Mesendoderm (in vitro differentiated cells): ENCODE data around the gene DNAJC22.

ENCODE experiments used
- DNase-seq: peaks from one replicate; pipeline ENCODE4 v3.0.0; 2013
- H2AK5ac ChIP-seq: 2 replicates; pipeline ENCODE4 v1.6.1; 2013; ENCODE audit warnings: low read length, inconsistent platforms
- H2BK120ac ChIP-seq: 2 replicates; pipeline ENCODE4 v1.6.1; 2013; ENCODE audit warnings: low read depth, mild to moderate bottlenecking, low read length, moderate library complexity, mixed read lengths
- H2BK15ac ChIP-seq: replicated peaks from 2 replicates; pipeline ENCODE4 v1.6.1; 2013; ENCODE audit warnings: low read depth, mild to moderate bottlenecking, moderate library complexity
- H2BK5ac ChIP-seq: 2 replicates; pipeline ENCODE4 v1.6.1; 2013; ENCODE audit warnings: low read length, inconsistent platforms
- H3K18ac ChIP-seq: 2 replicates; pipeline ENCODE4 v1.6.1; 2013; ENCODE audit warnings: mild to moderate bottlenecking, low read length, mixed read lengths
- H3K23ac ChIP-seq: one replicate; pipeline ENCODE4 v1.6.1; 2013; ENCODE audit warnings: low read length
- H3K27ac ChIP-seq: 2 replicates; pipeline ENCODE4 v1.5.1; 2013; ENCODE audit warnings: low read depth, mild to moderate bottlenecking, inconsistent platforms, low read length, moderate library complexity
- H3K27me3 ChIP-seq: 2 replicates; pipeline ENCODE4 v1.6.1; 2013; ENCODE audit warnings: low read length, control low read depth, mild to moderate bottlenecking, inconsistent platforms; ENCODE audit not compliant: insufficient read depth, poor library complexity
- H3K36me3 ChIP-seq: 2 replicates; pipeline ENCODE4 v1.6.1; 2013; ENCODE audit warnings: low read length, inconsistent platforms; ENCODE audit not compliant: control insufficient read depth, insufficient read depth
- H3K4ac ChIP-seq: one replicate; pipeline ENCODE4 v1.6.1; 2013; ENCODE audit warnings: low read depth, mild to moderate bottlenecking, low read length, moderate library complexity
- H3K4me1 ChIP-seq: 2 replicates; pipeline ENCODE4 v1.6.1; 2013; ENCODE audit warnings: low read depth, low read length, inconsistent platforms; ENCODE audit not compliant: control insufficient read depth
- H3K4me2 ChIP-seq: 2 replicates; pipeline ENCODE4 v1.6.1; 2013; ENCODE audit warnings: low read length
- H3K4me3 ChIP-seq: 2 replicates; pipeline ENCODE4 v1.5.1; 2013; ENCODE audit warnings: mild to moderate bottlenecking, low read length
- H3K56ac ChIP-seq: one replicate; pipeline ENCODE4 v1.6.1; 2013; ENCODE audit warnings: low read length
- H3K79me1 ChIP-seq: 2 replicates; pipeline ENCODE4 v1.6.1; 2013; ENCODE audit warnings: low read length, inconsistent platforms
- H3K79me2 ChIP-seq: 2 replicates; pipeline ENCODE4 v1.6.1; 2013; ENCODE audit warnings: mild to moderate bottlenecking, low read length; ENCODE audit not compliant: control insufficient read depth, insufficient read depth
- H3K9ac ChIP-seq: 2 replicates; pipeline ENCODE4 v1.6.1; 2013; ENCODE audit warnings: low read length, inconsistent platforms
- H4K5ac ChIP-seq: one replicate; pipeline ENCODE4 v1.6.1; 2013; ENCODE audit warnings: low read length
- H4K8ac ChIP-seq: one replicate; pipeline ENCODE4 v1.6.1; 2013; ENCODE audit warnings: low read depth, mild to moderate bottlenecking, control low read depth, low read length, moderate library complexity
- WGBS: extraction: QIAGEN DNeasy Blood & Tissue Kit; methylation state at CpG from one replicate; pipeline ENCODE4 v1.1.7; 2013; ENCODE audit warnings: low lambda C conversion rate, missing lambda C conversion rate; ENCODE audit not compliant: insufficient coverage; ENCODE audit errors: extremely low coverage; 5-methylcytosine and 5-hydroxymethylcytosine counted together

Gene DNAJC22

GRCh38 chr12:49342914-49343731, 3.6 kb upstream of the DNAJC22 start:
- no CpG with 5 or more reads among the region's 33 CpGs for WGBS

GRCh38 chr12:49344486-49345050, 2.1 kb upstream of the DNAJC22 start:
- H3K4me2 ChIP-seq, result no peak overlapping the region
- H3K56ac ChIP-seq, result no peak overlapping the region
- H3K36me3 ChIP-seq, result no peaks in the 10 kb centered on the region
- WGBS, result no CpG with 5 or more reads among the region's 15 CpGs
- DNase-seq, result no peak
- no peak overlapping the region for H3K18ac ChIP-seq
- H3K79me2 ChIP-seq, result no peaks in the 10 kb centered on the region
- H3K4me1 ChIP-seq, result peaks cover 5% of the 10 kb centered on the region
- peaks cover 51% of the 10 kb centered on the region for H3K27me3 ChIP-seq
- no peak overlapping the region for H3K27ac ChIP-seq
- H2BK120ac ChIP-seq, result no peak overlapping the region
- no peak overlapping the region for H3K4me3 ChIP-seq
- H3K9ac ChIP-seq, result no peak overlapping the region
- no peak overlapping the region for H2AK5ac ChIP-seq
- H4K8ac ChIP-seq, result no peak overlapping the region
- H3K23ac ChIP-seq, result no peak overlapping the region
- no peaks in the 10 kb centered on the region for H3K79me1 ChIP-seq
- H3K4ac ChIP-seq, result no peak overlapping the region
- H4K5ac ChIP-seq, result no peak overlapping the region
- H2BK15ac ChIP-seq, result no peak overlapping the region
- no peak overlapping the region for H2BK5ac ChIP-seq

More at GRCh38 chr12:49342914-49343731, 3.6 kb upstream of the DNAJC22 start:
- no peaks in the 10 kb centered on the region for H3K79me2 ChIP-seq
- no peak overlapping the region for H3K23ac ChIP-seq
- H3K56ac ChIP-seq, result no peak overlapping the region
- peaks cover 7% of the 10 kb centered on the region for H3K4me1 ChIP-seq
- H4K5ac ChIP-seq, result no peak overlapping the region
- no peak overlapping the region for H3K4me3 ChIP-seq
- H3K79me1 ChIP-seq, result no peaks in the 10 kb centered on the region
- H3K4ac ChIP-seq, result no peak overlapping the region
- peaks cover 56% of the 10 kb centered on the region for H3K27me3 ChIP-seq
- H3K9ac ChIP-seq, result peak overlapping the region; percentile 30
- no peak overlapping the region for H2BK5ac ChIP-seq
- no peaks in the 10 kb centered on the region for H3K36me3 ChIP-seq
- H2BK15ac ChIP-seq, result no peak overlapping the region
- H3K27ac ChIP-seq, result no peak overlapping the region
- H3K18ac ChIP-seq, result no peak overlapping the region
- DNase-seq, result peak; percentile 47
- H2AK5ac ChIP-seq, result no peak overlapping the region
- H4K8ac ChIP-seq, result no peak overlapping the region
- no peak overlapping the region for H2BK120ac ChIP-seq
- H3K4me2 ChIP-seq, result peak overlapping the region; percentile 84

GRCh38 chr12:49345051-49345824, 1.4 kb upstream of the DNAJC22 start:
- no CpG with 5 or more reads among the region's 70 CpGs for WGBS
- Histone ChIP-seq H3K79me1 (no peaks in the 10 kb centered on the region), H3K79me2 (no peaks in the 10 kb centered on the region), H2BK5ac (no peak overlapping the region), H4K5ac (no peak overlapping the region), H3K27ac (no peak overlapping the region), H3K4me1 (peaks cover 5% of the 10 kb centered on the region), H3K9ac (no peak overlapping the region), H3K56ac (peak overlapping the region; percentile 19), H2AK5ac (no peak overlapping the region), H3K27me3 (peaks cover 45% of the 10 kb centered on the region), H2BK120ac (no peak overlapping the region), H3K4me2 (peak overlapping the region; percentile 52), H2BK15ac (no peak overlapping the region), H4K8ac (no peak overlapping the region), H3K23ac (no peak overlapping the region), H3K36me3 (no peaks in the 10 kb centered on the region), H3K4me3 (no peak overlapping the region), H3K4ac (no peak overlapping the region), H3K18ac (no peak overlapping the region)
- peak; percentile 49 for DNase-seq

GRCh38 chr12:49345825-49346658, 646 bp upstream of the DNAJC22 start:
- no peak overlapping the region for H4K8ac ChIP-seq
- no peak overlapping the region for H3K23ac ChIP-seq
- peak; percentile 43 for DNase-seq
- H3K4me1 ChIP-seq, result peaks cover 5% of the 10 kb centered on the region
- H2BK5ac ChIP-seq, result no peak overlapping the region
- no peak overlapping the region for H3K4ac ChIP-seq
- H3K9ac ChIP-seq, result peak overlapping the region; percentile 37
- no peak overlapping the region for H2BK120ac ChIP-seq
- H3K56ac ChIP-seq, result peak overlapping the region; percentile 75
- H3K79me1 ChIP-seq, result no peaks in the 10 kb centered on the region
- no peak overlapping the region for H2BK15ac ChIP-seq
- H3K4me3 ChIP-seq, result peak overlapping the region; percentile 33
- no peak overlapping the region for H2AK5ac ChIP-seq
- no peak overlapping the region for H3K27ac ChIP-seq
- H4K5ac ChIP-seq, result no peak overlapping the region
- H3K27me3 ChIP-seq, result peaks cover 38% of the 10 kb centered on the region
- no peak overlapping the region for H3K18ac ChIP-seq
- no peaks in the 10 kb centered on the region for H3K36me3 ChIP-seq
- peak overlapping the region; percentile 52 for H3K4me2 ChIP-seq
- H3K79me2 ChIP-seq, result no peaks in the 10 kb centered on the region
- no CpG with 5 or more reads among the region's 61 CpGs for WGBS

GRCh38 chr12:49347311-49348193, 864 bp downstream of the DNAJC22 start:
- no peaks in the 10 kb centered on the region for H3K79me2 ChIP-seq
- H3K9ac ChIP-seq, result peak overlapping the region; percentile 49
- no CpG with 5 or more reads among the region's 37 CpGs for WGBS
- no peak overlapping the region for H2BK120ac ChIP-seq
- peak; percentile 82 for DNase-seq
- H3K18ac ChIP-seq, result no peak overlapping the region
- H3K4me3 ChIP-seq, result no peak overlapping the region
- H2BK15ac ChIP-seq, result no peak overlapping the region
- H3K23ac ChIP-seq, result no peak overlapping the region
- no peak overlapping the region for H4K5ac ChIP-seq
- H2BK5ac ChIP-seq, result no peak overlapping the region
- H3K4me2 ChIP-seq, result peak overlapping the region; percentile 52
- H3K56ac ChIP-seq, result peak overlapping the region; percentile 62
- H4K8ac ChIP-seq, result no peak overlapping the region
- peaks cover 5% of the 10 kb centered on the region for H3K4me1 ChIP-seq
- no peak overlapping the region for H2AK5ac ChIP-seq
- no peaks in the 10 kb centered on the region for H3K79me1 ChIP-seq
- H3K4ac ChIP-seq, result no peak overlapping the region
- H3K27ac ChIP-seq, result no peak overlapping the region
- H3K27me3 ChIP-seq, result peaks cover 30% of the 10 kb centered on the region
- H3K36me3 ChIP-seq, result no peaks in the 10 kb centered on the region
